OCI-LY1 (cell line): Measurements from ENCODE around the gene WDR93.

Source experiments
- EZH2 ChIP-seq: fragments of 200-600 bp; sonication (generic), shearing (Covaris generic); IDR thresholded peaks from 2 replicates; pipeline ENCODE4 v1.8.0; 2017; ENCODE audit warnings: borderline replicate concordance, mixed run types, mild to moderate bottlenecking, antibody characterized with exemption, low read length, moderate library complexity, mixed read lengths
- TF ChIP-seq, protein P1 (sequence below): fragments of 200-600 bp; sonication (generic), shearing (Covaris generic); IDR thresholded peaks from 2 replicates; pipeline ENCODE4 v1.5.1; 2017; ENCODE audit warnings: mild to moderate bottlenecking, antibody characterized with exemption, low read length, moderate library complexity, mixed read lengths

DNA sequence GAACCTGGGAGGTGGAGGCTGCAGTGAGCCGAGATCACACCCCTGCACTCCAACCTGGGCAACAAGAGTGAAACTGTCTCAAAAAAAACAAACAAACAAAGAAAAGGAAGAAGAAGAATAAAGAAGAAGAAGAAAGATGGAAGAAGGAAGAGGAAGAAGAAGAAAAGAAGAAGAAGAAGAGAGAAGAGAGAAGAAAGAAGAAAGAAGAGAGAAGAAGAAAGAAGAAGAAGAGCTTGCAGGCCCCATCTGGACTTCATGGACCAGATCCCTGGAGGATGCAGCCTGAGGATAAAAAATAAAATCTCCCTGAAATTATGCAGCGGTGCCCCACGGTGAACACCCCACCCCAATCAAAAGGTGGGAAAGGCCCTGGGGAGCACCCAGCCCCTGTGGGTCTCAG, 69.2 kb downstream of the WDR93 start:
- TF ChIP-seq, protein P1, sequence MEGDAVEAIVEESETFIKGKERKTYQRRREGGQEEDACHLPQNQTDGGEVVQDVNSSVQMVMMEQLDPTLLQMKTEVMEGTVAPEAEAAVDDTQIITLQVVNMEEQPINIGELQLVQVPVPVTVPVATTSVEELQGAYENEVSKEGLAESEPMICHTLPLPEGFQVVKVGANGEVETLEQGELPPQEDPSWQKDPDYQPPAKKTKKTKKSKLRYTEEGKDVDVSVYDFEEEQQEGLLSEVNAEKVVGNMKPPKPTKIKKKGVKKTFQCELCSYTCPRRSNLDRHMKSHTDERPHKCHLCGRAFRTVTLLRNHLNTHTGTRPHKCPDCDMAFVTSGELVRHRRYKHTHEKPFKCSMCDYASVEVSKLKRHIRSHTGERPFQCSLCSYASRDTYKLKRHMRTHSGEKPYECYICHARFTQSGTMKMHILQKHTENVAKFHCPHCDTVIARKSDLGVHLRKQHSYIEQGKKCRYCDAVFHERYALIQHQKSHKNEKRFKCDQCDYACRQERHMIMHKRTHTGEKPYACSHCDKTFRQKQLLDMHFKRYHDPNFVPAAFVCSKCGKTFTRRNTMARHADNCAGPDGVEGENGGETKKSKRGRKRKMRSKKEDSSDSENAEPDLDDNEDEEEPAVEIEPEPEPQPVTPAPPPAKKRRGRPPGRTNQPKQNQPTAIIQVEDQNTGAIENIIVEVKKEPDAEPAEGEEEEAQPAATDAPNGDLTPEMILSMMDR = no peak
- TF ChIP-seq EZH2 = no peak
